HG03457 (cell line): ENCODE data around the gene ZNF513.
A peak's percentile ranks its signal among the peaks of the same experiment; 100 is the strongest.
"Not testable (repeated sequence)": the region's sequence is repeated elsewhere in the genome, so short reads cannot be mapped to it uniquely, and the experiment has no call there.

Experiments used
- ATAC-seq: cut with Tn5 transposase; IDR thresholded peaks from one replicate; pipeline ENCODE4 v1.9.1; 2021; ENCODE audit warnings: moderate number of reproducible peaks; ENCODE audit not compliant: unreplicated experiment

ZNF513 gene

GRCh38 chr2:27362678-27363420 is 17.7 kb downstream of the ZNF513 start:
- no peak for ATAC-seq

DNA sequence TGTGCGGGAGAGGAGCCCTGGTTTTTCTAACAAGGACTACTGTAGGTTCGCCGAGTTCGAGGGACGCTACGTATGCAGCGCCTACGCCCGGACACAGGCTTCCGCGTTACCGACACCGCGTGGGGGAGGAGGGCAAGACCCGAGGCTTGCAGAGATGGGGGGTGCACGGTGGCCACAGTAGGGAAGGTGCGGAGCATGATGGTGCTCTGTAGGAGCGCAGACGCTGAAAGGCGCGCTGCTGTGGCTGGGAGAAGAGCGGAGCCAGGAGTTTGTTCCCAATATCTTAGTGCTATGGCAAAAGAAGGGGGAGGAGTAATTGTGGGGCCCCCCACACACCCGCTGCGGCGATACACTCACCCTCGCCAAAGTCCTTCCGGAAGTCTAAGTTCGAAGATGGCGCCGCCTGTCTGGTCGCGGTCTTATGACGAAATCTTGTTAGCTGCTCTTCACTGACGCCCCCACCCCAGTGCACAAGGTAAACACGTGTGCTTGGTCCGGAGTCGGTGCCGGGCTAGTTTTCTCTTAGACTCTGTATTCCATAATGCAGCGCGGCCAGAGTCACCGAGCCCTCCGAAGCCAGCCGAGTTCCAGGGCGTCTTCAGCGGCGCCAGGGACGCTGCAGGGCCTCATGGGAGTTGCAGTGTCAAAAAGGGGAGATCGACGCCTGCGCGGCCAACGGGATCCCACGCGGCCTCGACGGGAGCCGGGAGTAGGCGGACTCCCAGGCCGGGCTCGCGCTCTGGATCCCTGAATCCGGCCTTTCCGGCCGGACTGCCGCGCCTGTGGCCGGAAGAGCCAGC is 24.0 kb downstream of the ZNF513 start, which contains the start of gene GTF3C2:
Gene GTF3C2 (minus strand): TSS at position 383 of the 800 bp plus-strand sequence. CDS start 13,210 bp downstream, outside the sequence.
- ATAC-seq, result peak; percentile 68

DNA sequence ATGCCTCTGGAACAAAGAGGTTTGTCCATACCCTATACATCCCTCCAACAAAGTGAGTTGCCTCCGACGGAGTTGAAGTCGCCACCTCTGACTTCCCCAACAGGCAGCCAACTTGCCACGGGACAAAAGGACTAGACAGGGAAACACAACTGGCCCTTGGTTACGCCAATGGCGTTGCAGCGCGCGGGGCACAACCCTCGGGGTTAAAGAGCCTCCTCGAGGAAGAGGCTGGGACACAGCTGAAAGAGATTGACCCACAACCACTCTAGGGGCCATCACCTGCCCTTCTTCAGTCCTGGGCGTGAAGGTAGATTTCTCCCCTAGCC is 24.5 kb downstream of the ZNF513 start:
- peak; percentile 31 for ATAC-seq

GRCh38 chr2:27354597-27354927 is 26.0 kb downstream of the ZNF513 start:
- no peak for ATAC-seq

GRCh38 chr2:27353762-27354596 is 26.6 kb downstream of the ZNF513 start:
- ATAC-seq, result no peak

GRCh38 chr2:27353386-27353761 is 27.2 kb downstream of the ZNF513 start:
- ATAC-seq, result not testable (repeated sequence)

DNA sequence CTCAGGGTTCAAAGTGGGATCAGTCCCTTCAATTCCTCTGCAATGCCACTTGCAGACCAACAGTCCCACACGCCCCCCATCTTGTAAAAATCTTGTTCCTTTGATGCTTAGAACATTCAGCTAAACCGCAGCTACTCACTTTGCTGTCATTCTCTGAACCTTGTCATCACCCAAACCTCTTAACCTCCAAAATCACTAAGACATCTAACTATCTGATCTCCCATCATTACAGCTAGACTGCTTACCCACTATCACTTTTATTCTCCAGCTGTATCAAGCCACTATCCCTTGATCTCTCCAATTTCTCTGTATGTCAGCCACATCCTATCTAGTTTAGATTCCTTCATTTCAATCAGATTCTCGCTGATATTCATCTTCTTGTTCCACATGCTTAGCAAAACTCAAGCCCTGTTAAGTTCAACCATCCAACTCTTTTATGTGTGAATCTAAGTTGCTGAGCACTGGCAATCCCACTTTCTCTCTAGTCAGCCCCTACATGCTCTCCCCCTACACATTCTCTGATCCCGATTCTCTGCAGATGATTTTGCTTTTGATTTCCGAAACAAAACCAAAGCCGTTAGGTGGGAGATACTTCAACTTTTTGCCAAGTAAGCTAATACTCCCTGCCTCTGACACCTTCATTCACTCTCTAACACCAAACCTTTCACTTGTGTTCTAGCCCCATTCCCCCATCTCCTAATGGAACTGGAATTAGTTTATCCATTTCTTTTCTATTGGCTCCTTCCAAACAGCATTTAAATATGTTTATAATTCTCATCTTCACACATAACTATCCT is 28.5 kb downstream of the ZNF513 start:
- ATAC-seq, result no peak

GRCh38 chr2:27350106-27350693 is 30.3 kb downstream of the ZNF513 start:
- no peak for ATAC-seq

GRCh38 chr2:27347641-27348040 is 32.9 kb downstream of the ZNF513 start:
- no peak for ATAC-seq

- no peak for ATAC-seq
Measured at GRCh38 chr2:27336173-27336572, 44.4 kb downstream of the ZNF513 start.

DNA sequence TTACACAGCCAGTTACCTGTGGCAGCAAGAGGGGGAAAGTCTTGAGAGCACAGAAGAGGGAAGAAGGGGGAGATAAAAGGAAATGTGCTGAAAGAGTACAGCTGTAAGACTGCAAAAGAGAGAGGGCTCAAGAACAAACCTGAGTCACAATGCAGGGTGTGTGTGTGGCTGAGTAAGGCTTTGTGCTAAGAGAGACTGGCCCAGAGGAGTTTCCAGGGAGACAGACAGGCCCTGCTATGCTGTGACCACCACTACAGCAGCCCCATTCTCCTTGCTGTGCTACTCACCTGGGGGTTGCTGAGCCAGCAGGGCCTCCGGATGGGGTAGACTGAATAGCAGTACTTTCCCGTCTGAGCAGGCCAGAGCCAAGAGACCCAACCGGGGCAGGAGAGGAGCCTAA is 45.2 kb downstream of the ZNF513 start:
- no peak for ATAC-seq
